Right hindlimb (tissue), 1 donor: ENCODE data around the gene ME1.
"Not testable (repeated sequence)": the region's sequence is repeated elsewhere in the genome, so short reads cannot be mapped to it uniquely, and the experiment has no call there.

ENCODE experiments used
- DNase-seq: peaks from one replicate; pipeline ENCODE4 v3.0.0-alpha.2; 2018

ME1 gene

GRCh38 chr6:83252719-83253118 is 178.1 kb downstream of the ME1 start:
- DNase-seq, result no peak

- DNase-seq, result no peak
Observed at GRCh38 chr6:83250235-83250634, 180.6 kb downstream of the ME1 start.

GRCh38 chr6:83247471-83247870 is 183.4 kb downstream of the ME1 start:
- no peak for DNase-seq

- DNase-seq, result no peak
Observed at GRCh38 chr6:83231146-83231545, 199.7 kb downstream of the ME1 start.

GRCh38 chr6:83226517-83226916 is 204.3 kb downstream of the ME1 start:
- DNase-seq, result no peak

GRCh38 chr6:83221889-83222479 is 208.9 kb downstream of the ME1 start:
- DNase-seq, result no peak

- DNase-seq, result no peak
Observed at GRCh38 chr6:83221276-83221675, 209.6 kb downstream of the ME1 start.

GRCh38 chr6:83220121-83220520 is 210.7 kb downstream of the ME1 start:
- DNase-seq, result no peak

- no peak for DNase-seq
Observed at GRCh38 chr6:83218646-83219045, 212.2 kb downstream of the ME1 start.

GRCh38 chr6:83216806-83217205 is 214.0 kb downstream of the ME1 start:
- DNase-seq, result no peak

GRCh38 chr6:83215131-83216047 is 215.5 kb downstream of the ME1 start:
- DNase-seq, result peak; percentile 76

- no peak for DNase-seq
Observed at GRCh38 chr6:83202031-83202430, 228.8 kb downstream of the ME1 start.

GRCh38 chr6:83199863-83200225 is 231.0 kb downstream of the ME1 start:
- DNase-seq, result no peak

GRCh38 chr6:83199173-83199862 is 231.5 kb downstream of the ME1 start:
- DNase-seq, result no peak

GRCh38 chr6:83198486-83199172 is 232.2 kb downstream of the ME1 start:
- no peak for DNase-seq

- DNase-seq, result peak; percentile 56
Observed at GRCh38 chr6:83193747-83194566, 236.9 kb downstream of the ME1 start.

- DNase-seq, result peak; percentile 94
Observed at GRCh38 chr6:83192871-83193746, 237.7 kb downstream of the ME1 start, which contains the start of the genes PGM3 and RWDD2A. Gene PGM3, minus strand, starts transcription at chr6:83193265. Its CDS starts 2,253 bp downstream, at chr6:83191012. Gene RWDD2A, plus strand, starts transcription at chr6:83193357. Its CDS starts 1,095 bp downstream, at chr6:83194452.

- no peak for DNase-seq
Observed at GRCh38 chr6:83192456-83192855, 238.4 kb downstream of the ME1 start.

- not testable (repeated sequence) for DNase-seq
Observed at GRCh38 chr6:83191974-83192373, 238.9 kb downstream of the ME1 start.

GRCh38 chr6:83190626-83191025 is 240.2 kb downstream of the ME1 start:
- DNase-seq, result no peak

GRCh38 chr6:83188501-83188900 is 242.3 kb downstream of the ME1 start:
- DNase-seq, result no peak
